NB4 (cell line): ENCODE data around the gene EFNA4.

Experiments used
- MYC ChIP-seq: IDR thresholded peaks from 2 replicates; pipeline ENCODE4 v1.6.1; 2011; ENCODE audit warnings: low read depth, low read length
- POLR2A ChIP-seq: IDR thresholded peaks from 2 replicates; pipeline ENCODE4 v1.6.1; 2011; ENCODE audit warnings: mild to moderate bottlenecking; ENCODE audit not compliant: insufficient read length; ENCODE audit errors: extremely low read depth
- TF ChIP-seq, protein P1 (sequence below): IDR thresholded peaks from one replicate; pipeline ENCODE4 v1.5.1; 2012; ENCODE audit warnings: low read depth, low read length

DNA sequence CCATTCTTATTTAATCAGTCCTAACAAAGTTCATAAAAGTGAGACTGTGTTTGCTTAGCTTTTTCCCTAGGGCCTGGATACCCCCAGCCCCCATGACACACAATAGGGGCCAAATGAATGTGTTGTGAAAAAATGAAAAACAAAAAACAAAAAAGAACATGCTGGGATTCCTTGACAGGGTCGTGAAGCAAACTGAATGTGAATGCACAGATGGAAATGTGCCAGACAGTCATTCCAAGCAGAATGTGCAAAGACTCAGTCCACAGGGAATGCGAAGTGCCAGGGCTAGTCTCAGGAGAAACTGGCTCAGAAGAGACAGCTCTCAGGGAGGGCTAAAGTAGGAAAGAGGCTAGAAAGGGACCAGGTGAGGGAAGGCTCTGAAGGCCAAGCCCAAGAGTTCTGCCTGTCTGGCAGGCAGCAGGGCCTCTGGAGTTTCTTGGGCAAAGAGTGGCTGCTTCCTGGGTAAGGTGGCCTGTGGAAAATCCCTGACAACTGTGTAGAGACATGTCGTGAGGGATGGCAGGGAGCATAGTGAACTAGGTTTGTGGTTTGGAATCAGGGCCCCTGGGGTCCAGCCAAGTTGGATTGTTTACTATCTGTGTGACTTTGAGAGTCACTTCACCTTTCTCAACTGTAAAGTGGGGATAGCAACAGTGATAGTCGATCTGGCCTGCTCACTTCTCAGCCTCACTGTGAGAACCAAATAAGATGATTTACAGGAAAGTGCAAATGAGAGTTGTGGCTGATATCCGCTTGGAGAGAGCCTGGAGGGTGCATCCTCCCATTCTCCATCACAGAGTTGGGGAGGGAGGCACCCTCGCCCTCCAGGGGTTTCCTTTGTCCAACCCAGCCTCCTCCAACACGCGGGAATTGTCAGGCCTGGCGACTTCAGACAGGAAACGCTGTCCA lies 13.6 kb upstream of the EFNA4 start:
- TF ChIP-seq, protein P1, sequence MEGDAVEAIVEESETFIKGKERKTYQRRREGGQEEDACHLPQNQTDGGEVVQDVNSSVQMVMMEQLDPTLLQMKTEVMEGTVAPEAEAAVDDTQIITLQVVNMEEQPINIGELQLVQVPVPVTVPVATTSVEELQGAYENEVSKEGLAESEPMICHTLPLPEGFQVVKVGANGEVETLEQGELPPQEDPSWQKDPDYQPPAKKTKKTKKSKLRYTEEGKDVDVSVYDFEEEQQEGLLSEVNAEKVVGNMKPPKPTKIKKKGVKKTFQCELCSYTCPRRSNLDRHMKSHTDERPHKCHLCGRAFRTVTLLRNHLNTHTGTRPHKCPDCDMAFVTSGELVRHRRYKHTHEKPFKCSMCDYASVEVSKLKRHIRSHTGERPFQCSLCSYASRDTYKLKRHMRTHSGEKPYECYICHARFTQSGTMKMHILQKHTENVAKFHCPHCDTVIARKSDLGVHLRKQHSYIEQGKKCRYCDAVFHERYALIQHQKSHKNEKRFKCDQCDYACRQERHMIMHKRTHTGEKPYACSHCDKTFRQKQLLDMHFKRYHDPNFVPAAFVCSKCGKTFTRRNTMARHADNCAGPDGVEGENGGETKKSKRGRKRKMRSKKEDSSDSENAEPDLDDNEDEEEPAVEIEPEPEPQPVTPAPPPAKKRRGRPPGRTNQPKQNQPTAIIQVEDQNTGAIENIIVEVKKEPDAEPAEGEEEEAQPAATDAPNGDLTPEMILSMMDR, result no peak
- TF ChIP-seq MYC, result no peak
- no peak for TF ChIP-seq POLR2A
